ENCODE results near the gene TMPRSS2.
"Not testable (repeated sequence)": the region's sequence is repeated elsewhere in the genome, so short reads cannot be mapped to it uniquely, and the experiment has no call there.

- not testable (repeated sequence) for TF ChIP-seq SNAI2 (CRISPR knock-in tag; IDR thresholded peaks at IDR 0.05); ARNTL (CRISPR knock-in tag; IDR thresholded peaks at IDR 0.05; ENCODE audit: borderline replicate concordance, low read depth); ZNF70 (CRISPR knock-in tag; IDR thresholded peaks at IDR 0.05); PATZ1 (CRISPR knock-in tag; IDR thresholded peaks at IDR 0.05; ENCODE audit: borderline replicate concordance); POU6F1 (CRISPR knock-in tag; IDR thresholded peaks at IDR 0.05; ENCODE audit: borderline replicate concordance, low read depth); CREB5 (CRISPR knock-in tag; IDR thresholded peaks at IDR 0.05; ENCODE audit: low read depth); ISL1 (CRISPR knock-in tag; IDR thresholded peaks at IDR 0.05); OSR1 (CRISPR knock-in tag; IDR thresholded peaks at IDR 0.05); TCF4 (CRISPR knock-in tag; IDR thresholded peaks at IDR 0.05; ENCODE audit: borderline replicate concordance)
- TF ChIP-seq, protein P1, sequence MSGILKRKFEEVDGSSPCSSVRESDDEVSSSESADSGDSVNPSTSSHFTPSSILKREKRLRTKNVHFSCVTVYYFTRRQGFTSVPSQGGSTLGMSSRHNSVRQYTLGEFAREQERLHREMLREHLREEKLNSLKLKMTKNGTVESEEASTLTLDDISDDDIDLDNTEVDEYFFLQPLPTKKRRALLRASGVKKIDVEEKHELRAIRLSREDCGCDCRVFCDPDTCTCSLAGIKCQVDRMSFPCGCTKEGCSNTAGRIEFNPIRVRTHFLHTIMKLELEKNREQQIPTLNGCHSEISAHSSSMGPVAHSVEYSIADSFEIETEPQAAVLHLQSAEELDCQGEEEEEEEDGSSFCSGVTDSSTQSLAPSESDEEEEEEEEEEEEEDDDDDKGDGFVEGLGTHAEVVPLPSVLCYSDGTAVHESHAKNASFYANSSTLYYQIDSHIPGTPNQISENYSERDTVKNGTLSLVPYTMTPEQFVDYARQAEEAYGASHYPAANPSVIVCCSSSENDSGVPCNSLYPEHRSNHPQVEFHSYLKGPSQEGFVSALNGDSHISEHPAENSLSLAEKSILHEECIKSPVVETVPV (CRISPR knock-in tag; IDR thresholded peaks at IDR 0.05): not testable (repeated sequence)
Measured at GRCh38 chr21:41420998-41421397, 87.0 kb downstream of the TMPRSS2 start.

Measured in SK-N-SH treated with all-trans-retinoic acid at 6 μM for 48 hours (cell line).